ENCODE measurements around the gene CREBL2. TPM values are rescaled to one million over a fixed set of nuclear protein-coding genes. Genes with fewer than 3 reads are reported as not detected.

CREBL2 gene
- total and polyA plus RNA-seq, 2 of the 13 experiments (the other 11 are each of a cell fraction or from before 2014, with no cell fraction given): 6.9 to 8.4 TPM

- no peaks in the 10 kb centered on the region for H4K20me1 ChIP-seq (ENCODE audit: insufficient read depth, low read length)
- H3K27ac ChIP-seq (ENCODE audit: extremely low read length, insufficient read depth, low read length): no peak overlapping the region
- DNase-seq (ENCODE audit: low spot score) (no peak), FAIRE-seq (no peak), ATAC-seq (no peak)
- H3K9ac ChIP-seq (ENCODE audit: insufficient read depth, low read depth, low read length): no peak overlapping the region
- peaks cover 10 to 42% of the 10 kb centered on the region in 2 experiments; a peak in 4 of 5 replicates for H3K36me3 ChIP-seq (replicated peaks in 1 of 2; ENCODE audit: control insufficient read depth in 1 of 2, insufficient read depth in 2 of 2, low read length in 2 of 2)
- 95% methylated on average over 2 of the region's 2 CpGs for WGBS (ENCODE audit: low lambda C conversion rate)
- no peaks in the 10 kb centered on the region for H3K79me2 ChIP-seq (ENCODE audit: insufficient read depth, low read length)
- H3K4me2 ChIP-seq (ENCODE audit: low read depth, low read length): no peak overlapping the region
- no peak overlapping the region for H2AFZ ChIP-seq (ENCODE audit: low read length)
- in situ Hi-C loops (cut with HindIII; ENCODE audit: extremely low pct_ligation_motif_present, low pct_unique_long_range_greater_than_20kb): loop anchor here (10.0 kb wide), 1 partner anchor 63 kb away; no protein-coding TSS in a partner anchor
- no peak for TF ChIP-seq CC2D1A (CRISPR knock-in tag; IDR thresholded peaks at IDR 0.05)
- no peak for TF ChIP-seq TFDP1 (CRISPR knock-in tag; IDR thresholded peaks at IDR 0.05; ENCODE audit: borderline replicate concordance)
- peak; percentile 40; the same call in 1 of the 2 replicates for TF ChIP-seq MAFF (IDR thresholded peaks at IDR 0.05; ENCODE audit: low read depth, low read length)
- no peak for TF ChIP-seq ZNF253 (CRISPR knock-in tag; IDR thresholded peaks at IDR 0.05; ENCODE audit: borderline replicate concordance)
- no peak for TF ChIP-seq ZNF607 (CRISPR knock-in tag; IDR thresholded peaks at IDR 0.05; ENCODE audit: borderline replicate concordance)
- no peak for TF ChIP-seq ZNF563 (CRISPR knock-in tag; IDR thresholded peaks at IDR 0.05)
- TF ChIP-seq ZNF160 (CRISPR knock-in tag; IDR thresholded peaks at IDR 0.05): no peak
- TF ChIP-seq MAFK (conservative IDR thresholded peaks at IDR 0.05 in 1 of 2, IDR thresholded peaks at IDR 0.05 in 1 of 2; ENCODE audit: low read length in 2 of 2): peak; percentile 29 to 67; a peak in 3 of 4 replicates
- no peak for TF ChIP-seq THYN1 (CRISPR knock-in tag; IDR thresholded peaks at IDR 0.05; ENCODE audit: borderline replicate concordance, low read depth)
- no peaks in the 10 kb centered on the region for H3K4me1 ChIP-seq (ENCODE audit: insufficient read depth, low read length)
- no TSS peak for BruUV-seq (replicated peaks)
- POLR2A ChIA-PET: no interaction called here
- CTCF ChIA-PET (ENCODE audit: low intra/inter-chr PET ratio, low total read pairs): no interaction called here
- H3K4me3 ChIP-seq (replicated peaks in 1 of 3; ENCODE audit: insufficient read depth in 1 of 3, low read depth in 2 of 3, low read length in 3 of 3): no peak overlapping the region
- H3K9me3 ChIP-seq (ENCODE audit: low read length): no peaks in the 10 kb centered on the region
- intact Hi-C loops (cut with micrococcal nuclease; ENCODE audit: unreplicated experiment): no loop called here
- no peaks in the 10 kb centered on the region for H3K27me3 ChIP-seq (ENCODE audit: control insufficient read depth in 1 of 2, insufficient read depth in 2 of 2, low read length in 2 of 2)
Observed at GRCh38 chr12:12641650-12642049, 30.0 kb downstream of the CREBL2 start.

Measured in HepG2 (cell line).